ENCODE measurements around the gene FBXO15.

FBXO15 gene
- long read RNA-seq, donor 1, partial matches to known transcripts = 0 of 4 reads
- long read RNA-seq, donor 1, other reads (novel, unspliced or antisense) = 0 of 4 reads
- long read RNA-seq, donor 2, partial matches to known transcripts = 0 of 1 reads
- long read RNA-seq, donor 2, other reads (novel, unspliced or antisense) = 0 of 1 reads
- long read RNA-seq, donor 3 = 0 reads
- long read RNA-seq, donor 4, partial matches to known transcripts = 0 of 1 reads
- long read RNA-seq, donor 4, other reads (novel, unspliced or antisense) = 0 of 1 reads
- long read RNA-seq, donor 5, partial matches to known transcripts = 45 of 45 reads
- long read RNA-seq, donor 5, other reads (novel, unspliced or antisense) = 0 of 45 reads
- long read RNA-seq, donor 6 = 0 reads
- long read RNA-seq, donor 7 = 0 reads
- long read RNA-seq, donor 8, partial matches to known transcripts = 0 of 3 reads
- long read RNA-seq, donor 8, other reads (novel, unspliced or antisense) = 0 of 3 reads

- peak; percentile 92 for DNase-seq
Observed at GRCh38 chr18:74147779-74148542, at the start of gene FBXO15, which contains the start of gene TIMM21. Gene FBXO15 (minus strand): TSS chr18:74147834. CDS start chr18:74147785, 49 bp downstream. Gene TIMM21 (plus strand): TSS chr18:74148523. CDS start chr18:74148809, 286 bp downstream.

GRCh38 chr18:74196220-74197119, 48.8 kb upstream of the FBXO15 start:
- DNase-seq = peak; percentile 67

DNA sequence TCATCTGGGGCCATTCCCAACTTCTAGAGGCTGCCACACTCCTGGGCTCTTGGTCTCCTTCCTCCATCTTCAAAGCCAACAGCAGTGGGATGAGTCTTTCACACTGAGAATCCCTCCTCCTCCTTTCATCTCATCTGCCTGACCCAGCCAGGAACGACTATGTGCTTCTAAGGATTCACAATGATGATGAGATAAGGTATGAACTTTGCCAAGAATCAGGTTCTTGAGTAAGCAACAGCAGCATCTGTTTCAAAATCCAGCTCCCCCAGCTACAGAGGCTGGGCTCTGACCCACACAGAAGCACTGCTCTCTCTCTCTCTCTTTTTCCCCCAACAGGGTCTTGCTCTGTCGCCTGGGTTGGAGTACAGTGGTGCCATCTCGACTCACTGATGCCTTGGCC, 47.1 kb upstream of the FBXO15 start:
- DNase-seq = no peak

- no peak for DNase-seq
Observed at GRCh38 chr18:74191577-74191976, 43.9 kb upstream of the FBXO15 start.

- DNase-seq = no peak
Observed at GRCh38 chr18:74190086-74190485, 42.5 kb upstream of the FBXO15 start.

GRCh38 chr18:74186661-74187060, 39.0 kb upstream of the FBXO15 start:
- no peak for DNase-seq

DNA sequence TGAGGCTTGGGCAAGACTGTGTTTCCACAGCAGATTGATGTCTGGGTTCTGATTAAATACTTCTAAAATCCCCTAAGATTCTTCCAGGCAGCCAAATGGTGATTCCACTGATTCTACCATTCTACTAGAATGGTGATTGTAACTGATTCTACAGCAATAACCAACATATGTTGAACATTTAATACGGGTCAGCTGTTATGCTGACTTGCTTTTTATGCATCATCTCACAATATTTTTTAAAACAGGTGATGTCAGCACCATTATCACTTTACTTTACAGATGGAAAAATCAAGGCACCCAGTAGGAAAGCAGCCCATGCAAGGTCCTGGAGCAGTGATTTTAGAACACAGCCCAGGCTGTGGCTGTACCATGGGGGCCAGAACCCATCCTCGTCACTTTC, 38.2 kb upstream of the FBXO15 start:
- DNase-seq = no peak

- no peak for DNase-seq
Observed at GRCh38 chr18:74184875-74185274, 37.2 kb upstream of the FBXO15 start.

DNA sequence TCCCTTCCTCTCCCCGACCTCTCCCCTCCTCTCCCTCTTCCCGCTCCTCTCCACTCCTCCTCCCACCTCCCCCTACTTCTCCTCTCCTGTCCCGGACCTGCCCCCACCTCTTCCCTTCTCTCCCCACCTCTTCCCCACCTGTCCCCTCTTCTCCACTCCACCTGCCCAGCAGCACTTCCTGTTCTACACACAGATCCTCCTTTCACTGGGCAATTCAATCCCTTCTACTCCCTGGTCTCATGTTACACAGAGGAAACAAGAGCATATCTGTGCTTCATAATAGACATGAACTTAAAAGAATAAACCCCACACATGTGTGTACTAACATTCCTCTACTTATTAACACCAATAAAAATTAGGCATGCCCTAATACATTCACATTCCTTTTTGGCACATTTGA, 35.5 kb upstream of the FBXO15 start:
- no peak for DNase-seq

DNA sequence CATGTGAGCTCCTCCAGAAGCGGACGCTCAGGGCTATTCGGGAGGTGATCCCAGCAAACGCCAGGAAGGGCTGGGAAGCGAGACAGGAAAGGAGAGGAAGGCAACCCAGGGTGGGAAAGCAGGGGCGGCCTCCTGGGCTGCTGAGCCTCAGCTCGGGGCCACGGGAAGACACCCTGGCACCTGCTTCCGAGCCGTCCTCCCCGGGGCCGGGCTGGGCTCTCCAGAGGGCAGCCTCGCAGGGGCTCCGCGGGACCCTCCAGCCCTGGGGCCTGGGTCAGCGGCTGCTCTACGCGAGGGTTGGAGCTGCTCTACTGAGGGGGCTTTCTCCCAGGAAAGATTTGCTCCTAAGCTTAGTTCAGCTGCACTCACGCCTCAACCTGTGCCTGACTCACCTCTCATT, 34.7 kb upstream of the FBXO15 start:
- no peak for DNase-seq

- DNase-seq = no peak
Observed at GRCh38 chr18:74179623-74180199, 32.1 kb upstream of the FBXO15 start.

- DNase-seq = no peak
Observed at GRCh38 chr18:74178884-74179283, 31.2 kb upstream of the FBXO15 start.

GRCh38 chr18:74175658-74176057, 28.0 kb upstream of the FBXO15 start:
- no peak for DNase-seq

DNA sequence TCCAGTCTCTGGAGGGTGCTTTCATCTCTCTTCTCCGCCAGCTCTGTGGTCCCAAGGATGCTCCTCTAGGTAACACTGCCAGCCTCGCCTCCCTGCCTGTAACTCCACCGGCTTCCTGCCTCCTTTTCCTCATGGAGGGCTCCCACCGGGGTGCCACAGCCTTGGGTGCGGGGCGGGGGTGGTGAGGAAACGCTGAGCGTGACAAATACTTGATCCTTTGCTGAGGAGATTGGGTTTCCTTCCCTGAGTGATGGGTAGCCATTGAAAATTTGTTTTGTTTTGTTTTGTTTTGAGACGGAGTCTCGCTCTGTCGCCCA, 25.8 kb upstream of the FBXO15 start:
- DNase-seq = no peak

- no peak for DNase-seq
Observed at GRCh38 chr18:74172697-74173433, 25.2 kb upstream of the FBXO15 start.

DNA sequence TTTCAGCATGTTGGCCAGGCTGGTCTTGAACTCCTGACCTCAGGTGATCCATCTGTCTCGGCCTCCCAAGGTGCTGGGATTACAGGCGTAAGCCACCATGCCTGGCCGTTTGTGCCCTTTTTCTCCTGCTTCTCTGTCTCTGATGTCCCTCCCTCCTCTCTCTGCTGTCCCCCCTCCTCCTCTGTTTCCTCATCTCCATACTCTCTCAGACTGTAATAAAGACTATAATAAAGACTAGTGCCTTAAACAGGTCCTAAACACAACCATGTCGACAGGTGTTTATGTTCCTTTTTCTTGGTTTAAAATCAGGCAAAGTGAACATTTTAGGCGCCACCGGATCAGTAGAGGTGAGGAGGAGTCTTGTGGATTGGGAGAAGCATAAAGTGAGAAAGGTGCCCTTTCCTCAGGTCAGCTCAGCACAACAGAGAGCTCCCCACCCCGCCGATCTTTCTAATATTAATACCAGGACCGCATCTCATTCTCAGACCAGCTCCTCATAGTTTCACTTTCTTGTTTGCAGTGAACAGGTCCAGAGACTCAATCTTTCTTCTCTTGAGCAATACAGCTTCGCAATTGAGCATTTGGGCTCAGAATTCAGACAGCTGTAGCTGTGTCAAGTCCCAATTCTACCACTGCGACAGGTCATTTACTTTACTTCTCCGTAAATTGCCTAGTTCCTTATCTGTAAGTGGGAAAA, 24.4 kb upstream of the FBXO15 start:
- no peak for DNase-seq

- DNase-seq = no peak
Observed at GRCh38 chr18:74166386-74166785, 18.8 kb upstream of the FBXO15 start.

GRCh38 chr18:74163019-74163660, 15.5 kb upstream of the FBXO15 start:
- no peak for DNase-seq

- DNase-seq = no peak
Observed at GRCh38 chr18:74155276-74155675, 7.6 kb upstream of the FBXO15 start.

GRCh38 chr18:74154716-74155115, 7.1 kb upstream of the FBXO15 start:
- no peak for DNase-seq
